HEK293 (cell line): ENCODE results near the gene RBM18.

Experiments
- HOXD13 ChIP-seq: sonication (generic); formaldehyde crosslinking; IDR thresholded peaks from 2 replicates; pipeline ENCODE4 v1.8.0; 2022; ENCODE audit warnings: missing genetic modification reagents, borderline replicate concordance
- IKZF3 ChIP-seq: fragments of 450-650 bp; IDR thresholded peaks from 2 replicates; pipeline ENCODE4 v1.5.0; 2018; ENCODE audit warnings: missing biosample characterization, mild to moderate bottlenecking, missing genetic modification characterization, moderate library complexity
- KLF10 ChIP-seq: fragments of 450-650 bp; IDR thresholded peaks from 2 replicates; pipeline ENCODE4 v1.5.1; 2018; ENCODE audit warnings: missing biosample characterization, mild to moderate bottlenecking, missing genetic modification characterization
- MZF1 ChIP-seq: fragments of 450-650 bp; formaldehyde crosslinking; IDR thresholded peaks from 2 replicates; pipeline ENCODE4 v1.5.1; 2017; ENCODE audit warnings: missing biosample characterization, missing genetic modification characterization, borderline replicate concordance
- PRDM2 ChIP-seq: fragments of 450-650 bp; formaldehyde crosslinking; IDR thresholded peaks from 2 replicates; pipeline ENCODE4 v1.5.1; 2016; ENCODE audit warnings: missing biosample characterization, missing genetic modification characterization, borderline replicate concordance
- PRDM4 ChIP-seq: fragments of 450-650 bp; formaldehyde crosslinking; IDR thresholded peaks from 2 replicates; pipeline ENCODE4 v1.5.1; 2017; ENCODE audit warnings: missing biosample characterization, missing genetic modification characterization
- PRDM6 ChIP-seq: fragments of 450-650 bp; formaldehyde crosslinking; IDR thresholded peaks from 2 replicates; pipeline ENCODE4 v1.5.1; 2017; ENCODE audit warnings: missing biosample characterization, missing genetic modification characterization
- ZBTB1 ChIP-seq: fragments of 450-650 bp; formaldehyde crosslinking; IDR thresholded peaks from 2 replicates; pipeline ENCODE4 v1.5.1; 2016; ENCODE audit warnings: missing biosample characterization, missing genetic modification characterization
- ZBTB10 ChIP-seq: fragments of 450-650 bp; formaldehyde crosslinking; IDR thresholded peaks from 2 replicates; pipeline ENCODE4 v1.5.1; 2016; ENCODE audit warnings: missing biosample characterization, missing genetic modification characterization
- ZBTB17 ChIP-seq: fragments of 450-650 bp; formaldehyde crosslinking; IDR thresholded peaks from 2 replicates; pipeline ENCODE4 v1.5.1; 2016; ENCODE audit warnings: missing biosample characterization, missing genetic modification characterization
- ZBTB7A ChIP-seq: fragments of 450-650 bp; formaldehyde crosslinking; IDR thresholded peaks from 2 replicates; pipeline ENCODE4 v1.5.1; 2016; ENCODE audit warnings: low read depth, missing biosample characterization, missing genetic modification characterization
- ZNF112 ChIP-seq: fragments of 450-650 bp; formaldehyde crosslinking; IDR thresholded peaks from 2 replicates; pipeline ENCODE4 v1.5.0; 2017; ENCODE audit warnings: missing biosample characterization, missing genetic modification characterization
- ZNF133 ChIP-seq: fragments of 450-650 bp; formaldehyde crosslinking; IDR thresholded peaks from 2 replicates; pipeline ENCODE4 v1.5.1; 2016; ENCODE audit warnings: missing biosample characterization, missing genetic modification characterization
- ZNF354C ChIP-seq: fragments of 450-650 bp; formaldehyde crosslinking; IDR thresholded peaks from 2 replicates; pipeline ENCODE4 v1.5.1; 2016; ENCODE audit warnings: missing biosample characterization, missing genetic modification characterization, low read depth, borderline replicate concordance
- ZNF37A ChIP-seq: fragments of 450-650 bp; IDR thresholded peaks from 2 replicates; pipeline ENCODE4 v1.5.1; 2018; ENCODE audit warnings: missing biosample characterization, missing genetic modification characterization
- ZNF391 ChIP-seq: fragments of 450-650 bp; formaldehyde crosslinking; IDR thresholded peaks from 2 replicates; pipeline ENCODE4 v1.5.1; 2016; ENCODE audit warnings: low read depth, missing biosample characterization, missing genetic modification characterization, borderline replicate concordance
- ZNF488 ChIP-seq: fragments of 450-650 bp; formaldehyde crosslinking; IDR thresholded peaks from 2 replicates; pipeline ENCODE4 v1.5.1; 2016; ENCODE audit warnings: missing biosample characterization, missing genetic modification characterization
- ZNF544 ChIP-seq: fragments of 450-650 bp; formaldehyde crosslinking; IDR thresholded peaks from 2 replicates; pipeline ENCODE4 v1.5.0; 2017; ENCODE audit warnings: missing biosample characterization, missing genetic modification characterization
- ZNF549 ChIP-seq: fragments of 450-650 bp; IDR thresholded peaks from 2 replicates; pipeline ENCODE4 v1.5.1; 2018; ENCODE audit warnings: missing biosample characterization, missing genetic modification characterization, mild to moderate bottlenecking, inconsistent platforms, moderate library complexity
- ZNF624 ChIP-seq: fragments of 450-650 bp; formaldehyde crosslinking; IDR thresholded peaks from 2 replicates; pipeline ENCODE4 v1.5.1; 2017; ENCODE audit warnings: missing biosample characterization, missing genetic modification characterization
- ZNF677 ChIP-seq: fragments of 450-650 bp; IDR thresholded peaks from 2 replicates; pipeline ENCODE4 v1.5.0; 2018; ENCODE audit warnings: missing biosample characterization, mild to moderate bottlenecking, missing genetic modification characterization, moderate library complexity
- ZNF692 ChIP-seq: fragments of 450-650 bp; formaldehyde crosslinking; IDR thresholded peaks from 2 replicates; pipeline ENCODE4 v1.5.1; 2016; ENCODE audit warnings: missing biosample characterization, missing genetic modification characterization
- ZNF843 ChIP-seq: fragments of 450-650 bp; formaldehyde crosslinking; IDR thresholded peaks from 2 replicates; pipeline ENCODE4 v1.5.1; 2016; ENCODE audit warnings: missing biosample characterization, missing genetic modification characterization

RBM18 gene

GRCh38 chr9:122264360-122265148, at the start of gene RBM18, which contains the start of gene MRRF (continued):
- TF ChIP-seq ZNF354C (no peak), ZNF488 (no peak), ZNF112 (tag by site-specific recombination) (no peak), ZNF37A (tag by site-specific recombination) (no peak), ZBTB10 (tag by site-specific recombination) (no peak), ZNF692 (tag by site-specific recombination) (peak; percentile 71), ZNF843 (tag by site-specific recombination) (0 out of 2 replicates have a peak, but pooled peaks have one; percentile 44), ZBTB1 (no peak), PRDM6 (no peak), ZNF677 (no peak), ZNF624 (no peak), ZBTB17 (tag by site-specific recombination) (peak; percentile 87), ZBTB7A (no peak), MZF1 (no peak), HOXD13 (CRISPR knock-in tag) (no peak; the same call in 1 of the 2 replicates), PRDM2 (no peak), ZNF544 (tag by site-specific recombination) (no peak), PRDM4 (tag by site-specific recombination) (no peak), IKZF3 (tag by site-specific recombination) (peak; percentile 47; the same call in 1 of the 2 replicates), ZNF549 (tag by site-specific recombination) (no peak), ZNF133 (tag by site-specific recombination) (no peak), ZNF391 (peak; percentile 56; the same call in 1 of the 2 replicates), KLF10 (tag by site-specific recombination) (0 out of 2 replicates have a peak, but pooled peaks have one; percentile 7)
